ENCODE measurements around the gene SEMA5B.

DNA sequence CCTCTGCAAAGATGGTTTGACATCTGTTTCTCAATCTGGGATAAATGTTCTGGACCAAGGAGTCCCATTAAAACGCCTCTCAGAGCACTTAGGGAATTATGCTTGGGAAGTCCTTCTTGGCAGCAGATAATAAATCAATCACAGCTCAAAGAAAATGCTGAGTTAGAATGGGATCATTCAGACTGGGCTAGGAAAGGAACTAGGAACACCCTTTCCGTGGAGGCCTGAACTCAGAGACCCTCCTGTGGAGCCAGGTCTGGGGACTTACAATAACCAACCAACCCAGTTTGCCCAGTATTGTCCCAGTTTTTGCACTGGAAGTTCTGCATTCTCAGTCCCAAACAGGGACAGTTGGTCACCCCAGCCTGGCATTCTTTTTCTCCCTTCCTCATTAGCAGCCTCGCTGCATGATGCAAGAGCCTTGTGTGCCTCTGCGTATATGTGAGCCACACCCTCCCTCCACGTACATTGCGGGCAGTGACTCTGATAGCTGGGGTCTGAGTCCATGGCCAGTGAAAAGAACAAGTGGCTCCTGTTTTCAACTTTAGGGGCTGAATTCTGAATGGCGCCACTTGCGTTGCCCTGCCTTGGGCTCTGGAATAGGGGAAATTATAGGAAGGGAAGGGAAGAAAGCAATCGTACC is 88.7 kb downstream of the SEMA5B start:
- no peak for TF ChIP-seq CHD1 (IDR thresholded peaks at IDR 0.05; ENCODE audit: low read length)
- TF ChIP-seq TFAM (CRISPR knock-in tag; conservative IDR thresholded peaks at IDR 0.05) = no peak
- TF ChIP-seq, protein P1, sequence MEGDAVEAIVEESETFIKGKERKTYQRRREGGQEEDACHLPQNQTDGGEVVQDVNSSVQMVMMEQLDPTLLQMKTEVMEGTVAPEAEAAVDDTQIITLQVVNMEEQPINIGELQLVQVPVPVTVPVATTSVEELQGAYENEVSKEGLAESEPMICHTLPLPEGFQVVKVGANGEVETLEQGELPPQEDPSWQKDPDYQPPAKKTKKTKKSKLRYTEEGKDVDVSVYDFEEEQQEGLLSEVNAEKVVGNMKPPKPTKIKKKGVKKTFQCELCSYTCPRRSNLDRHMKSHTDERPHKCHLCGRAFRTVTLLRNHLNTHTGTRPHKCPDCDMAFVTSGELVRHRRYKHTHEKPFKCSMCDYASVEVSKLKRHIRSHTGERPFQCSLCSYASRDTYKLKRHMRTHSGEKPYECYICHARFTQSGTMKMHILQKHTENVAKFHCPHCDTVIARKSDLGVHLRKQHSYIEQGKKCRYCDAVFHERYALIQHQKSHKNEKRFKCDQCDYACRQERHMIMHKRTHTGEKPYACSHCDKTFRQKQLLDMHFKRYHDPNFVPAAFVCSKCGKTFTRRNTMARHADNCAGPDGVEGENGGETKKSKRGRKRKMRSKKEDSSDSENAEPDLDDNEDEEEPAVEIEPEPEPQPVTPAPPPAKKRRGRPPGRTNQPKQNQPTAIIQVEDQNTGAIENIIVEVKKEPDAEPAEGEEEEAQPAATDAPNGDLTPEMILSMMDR (IDR thresholded peaks at IDR 0.05 in 2 of 3, conservative IDR thresholded peaks at IDR 0.05 in 1 of 3; ENCODE audit: insufficient read depth in 2 of 3, low read depth in 1 of 3, low read length in 3 of 3) = no peak
- no peak for TF ChIP-seq NR2C2 (CRISPR knock-in tag; IDR thresholded peaks at IDR 0.05)
- TF ChIP-seq NR2C2 (tag; IDR thresholded peaks at IDR 0.05) = peak; percentile 45; the same call in 1 of the 2 replicates
- no peak for TF ChIP-seq ETV5 (CRISPR knock-in tag; IDR thresholded peaks at IDR 0.05; ENCODE audit: low read depth)
- TF ChIP-seq FOXA1 (IDR thresholded peaks at IDR 0.05; ENCODE audit: borderline replicate concordance) = no peak
- TF ChIP-seq ZNF79 (CRISPR knock-in tag; IDR thresholded peaks at IDR 0.05; ENCODE audit: low read depth) = no peak
- TF ChIP-seq, protein P2, sequence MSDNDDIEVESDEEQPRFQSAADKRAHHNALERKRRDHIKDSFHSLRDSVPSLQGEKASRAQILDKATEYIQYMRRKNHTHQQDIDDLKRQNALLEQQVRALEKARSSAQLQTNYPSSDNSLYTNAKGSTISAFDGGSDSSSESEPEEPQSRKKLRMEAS (CRISPR knock-in tag; IDR thresholded peaks at IDR 0.05) = no peak
- no peak for TF ChIP-seq NFE2L1 (tag; IDR thresholded peaks at IDR 0.05; ENCODE audit: borderline replicate concordance, low read depth)
- peak; percentile 84 for TF ChIP-seq CEBPB (tag; IDR thresholded peaks at IDR 0.05)
- TF ChIP-seq NFIC (IDR thresholded peaks at IDR 0.05) = no peak
- peak; percentile 17; the same call in 1 of the 2 replicates for TF ChIP-seq L3MBTL2 (IDR thresholded peaks at IDR 0.05)

All from K562 (cell line).